ENCODE data around the gene RAB4A. TPM values are rescaled to one million over a fixed set of nuclear protein-coding genes. Genes with fewer than 3 reads are reported as not detected.

The RAB4A gene
- total and polyA plus RNA-seq, 12 donors, result 15.7 to 131 (median 112) TPM

- H3K27ac ChIP-seq, result peak overlapping the region in 1 of 10 donors; percentile 37
- no peak overlapping the region for H3K4me3 ChIP-seq
- intact Hi-C loops (cut with DNase I), result loop anchor here in 1 of 10 donors (10.0 kb wide), 2 partner anchors 261 to 1061 kb away; no protein-coding TSS in a partner anchor
- no peaks in the 10 kb centered on the region for H3K9me3 ChIP-seq
- DNase-seq, result no peak
- H3K36me3 ChIP-seq, result no peaks in the 10 kb centered on the region
- ATAC-seq, result no peak
- H3K27me3 ChIP-seq, result peaks cover 0 to 6% (median 0%) of the 10 kb centered on the region in 7 donors
- no peak for TF ChIP-seq CTCF (IDR thresholded peaks at IDR 0.05)
- H3K4me1 ChIP-seq, result peaks cover 0 to 40% (median 3%) of the 10 kb centered on the region in 9 donors
- WGBS, 2 donors, result 57 to 58% methylated on average over 13 of the region's 13 CpGs
These were observed 17.5 kb upstream of the RAB4A start for GRCh38 chr1:229253151-229253974.

GRCh38 chr1:229254910-229255541, 15.9 kb upstream of the RAB4A start:
- WGBS, 2 donors, result 65 to 88% methylated on average over 1 of the region's 1 CpG
- peaks cover 0 to 39% (median 7%) of the 10 kb centered on the region in 9 donors for H3K4me1 ChIP-seq
- ATAC-seq (peak in 1 of 8 donors; percentile 44), DNase-seq (no peak)
- H3K9me3 ChIP-seq, result no peaks in the 10 kb centered on the region
- TF ChIP-seq CTCF (IDR thresholded peaks at IDR 0.05), result peak in 5 of 9 donors; percentile 22 to 39 (median 37)
- intact Hi-C loops (cut with DNase I), result loop anchor here in 5 of 10 donors (5.0 to 10.0 kb wide), 6 partner anchors 227 to 1060 kb away; partner anchors contain the start of gene NUP133 (in 1 of the 5)
- peaks cover 0 to 6% (median 0%) of the 10 kb centered on the region in 7 donors for H3K27me3 ChIP-seq
- no peaks in the 10 kb centered on the region for H3K36me3 ChIP-seq
- no peak overlapping the region for H3K27ac ChIP-seq
- H3K4me3 ChIP-seq, result no peak overlapping the region

GRCh38 chr1:229258031-229258756, 12.7 kb upstream of the RAB4A start:
- H3K4me1 ChIP-seq, result peaks cover 0 to 20% (median 6%) of the 10 kb centered on the region in 9 donors
- intact Hi-C loops (cut with DNase I), result loop anchor here (1.0 to 10.0 kb wide), 11 partner anchors 223 to 1057 kb away; partner anchors contain the start of gene NUP133 (in 1 of the 10)
- 9 to 15% methylated on average over 4 of the region's 4 CpGs for WGBS, 2 donors
- no peaks in the 10 kb centered on the region for H3K27me3 ChIP-seq
- no peaks in the 10 kb centered on the region for H3K36me3 ChIP-seq
- DNase-seq (peak in 1 of 2 donors; percentile 67), ATAC-seq (peak; percentile 74 to 91 (median 86))
- H3K27ac ChIP-seq, result no peak overlapping the region
- TF ChIP-seq CTCF (IDR thresholded peaks at IDR 0.05), result peak; percentile 62 to 90 (median 84)
- H3K4me3 ChIP-seq, result no peak overlapping the region
- no peaks in the 10 kb centered on the region for H3K9me3 ChIP-seq

- H3K27me3 ChIP-seq, result no peaks in the 10 kb centered on the region
- H3K36me3 ChIP-seq, result no peaks in the 10 kb centered on the region
- no peaks in the 10 kb centered on the region for H3K9me3 ChIP-seq
- intact Hi-C loops (cut with DNase I), result loop anchor here (1.0 to 10.0 kb wide), 11 partner anchors 222 to 1056 kb away; partner anchors contain the start of gene NUP133 (in 1 of the 10)
- DNase-seq (no peak), ATAC-seq (peak in 4 of 8 donors; percentile 10 to 43 (median 35))
- H3K27ac ChIP-seq, result no peak overlapping the region
- H3K4me1 ChIP-seq, result peaks cover 0 to 16% (median 6%) of the 10 kb centered on the region in 9 donors
- WGBS, 2 donors, result 66 to 69% methylated on average over 5 of the region's 5 CpGs
- no peak for TF ChIP-seq CTCF (IDR thresholded peaks at IDR 0.05)
- no peak overlapping the region for H3K4me3 ChIP-seq
These were observed 12.2 kb upstream of the RAB4A start for GRCh38 chr1:229258757-229259060.

All from heart right ventricle (tissue), 16 donors.